Thyroid gland (tissue), 4 donors: ENCODE data around the gene OR51D1.

ENCODE experiments used
- CTCF ChIP-seq, 6 experiments: fragments of 200-600 bp in 3 of 6; fragments of 450-650 bp in 3 of 6; sonication (generic) in 3 of 6; IDR thresholded peaks; one replicate each; pipeline ENCODE4 v1.5.1; 2016 to 2019; ENCODE audit warnings: antibody characterized with exemption in 6 of 6, mild to moderate bottlenecking in 2 of 6, inconsistent platforms in 1 of 6, moderate library complexity in 1 of 6
- POLR2A ChIP-seq, 2 donors: fragments of 450-650 bp; IDR thresholded peaks; one replicate each; pipeline ENCODE4 v1.6.1; 2017; ENCODE audit warnings: antibody characterized with exemption in 2 of 2, mild to moderate bottlenecking in 2 of 2, moderate library complexity in 1 of 2

GRCh38 chr11:4645974-4646373 lies 8.7 kb downstream of the OR51D1 start:
- TF ChIP-seq CTCF (IDR thresholded peaks at IDR 0.05) (no peak), POLR2A (IDR thresholded peaks at IDR 0.05) (no peak)
